ENCODE results near the gene PHKA1. TPM values are rescaled to one million over a fixed set of nuclear protein-coding genes. Genes with fewer than 3 reads are reported as not detected.
"Not testable (repeated sequence)": the region's sequence is repeated elsewhere in the genome, so short reads cannot be mapped to it uniquely, and the experiment has no call there.

The PHKA1 gene
- total RNA-seq, 2 donors from 2014 or later = 5.9 to 9.3 TPM

- no peaks in the 10 kb centered on the region for H3K36me3 ChIP-seq
- no peak for TF ChIP-seq CTCF (IDR thresholded peaks at IDR 0.05)
- no peaks in the 10 kb centered on the region for H3K9me3 ChIP-seq
- H3K27ac ChIP-seq = no peak overlapping the region
- no peaks in the 10 kb centered on the region for H3K27me3 ChIP-seq
- H3K4me3 ChIP-seq = no peak overlapping the region
- no peaks in the 10 kb centered on the region for H3K4me1 ChIP-seq
- no peak for DNase-seq (ENCODE audit: low spot score)
Observed at GRCh38 chrX:72604705-72605104, 109.4 kb downstream of the PHKA1 start.

- TF ChIP-seq CTCF (IDR thresholded peaks at IDR 0.05) = no peak
Observed at GRCh38 chrX:72604112-72604511, 110.0 kb downstream of the PHKA1 start.

GRCh38 chrX:72591038-72591437, 123.1 kb downstream of the PHKA1 start:
- H3K9me3 ChIP-seq; H3K27ac ChIP-seq; H3K4me1 ChIP-seq; H3K4me3 ChIP-seq; H3K36me3 ChIP-seq; H3K27me3 ChIP-seq; DNase-seq (ENCODE audit: low spot score): not testable (repeated sequence)

More at GRCh38 chrX:72604112-72604511, 110.0 kb downstream of the PHKA1 start:
- no peak for DNase-seq (ENCODE audit: low spot score)
- no peaks in the 10 kb centered on the region for H3K36me3 ChIP-seq
- H3K27ac ChIP-seq = no peak overlapping the region
- no peaks in the 10 kb centered on the region for H3K9me3 ChIP-seq
- H3K27me3 ChIP-seq = no peaks in the 10 kb centered on the region
- no peak overlapping the region for H3K4me3 ChIP-seq
- H3K4me1 ChIP-seq = no peaks in the 10 kb centered on the region

- no peak overlapping the region for H3K4me3 ChIP-seq
- no peaks in the 10 kb centered on the region for H3K27me3 ChIP-seq
- H3K36me3 ChIP-seq = no peaks in the 10 kb centered on the region
- H3K9me3 ChIP-seq = no peaks in the 10 kb centered on the region
- no peak for DNase-seq (ENCODE audit: low spot score)
- TF ChIP-seq CTCF (IDR thresholded peaks at IDR 0.05) = no peak
- no peaks in the 10 kb centered on the region for H3K4me1 ChIP-seq
- H3K27ac ChIP-seq = no peak overlapping the region
Observed at GRCh38 chrX:72584163-72584562, 129.9 kb downstream of the PHKA1 start.

GRCh38 chrX:72576141-72576894, 137.8 kb downstream of the PHKA1 start:
- Histone ChIP-seq H3K4me1 (no peaks in the 10 kb centered on the region), H3K27me3 (no peaks in the 10 kb centered on the region), H3K27ac (no peak overlapping the region), H3K9me3 (no peaks in the 10 kb centered on the region), H3K4me3 (no peak overlapping the region), H3K36me3 (no peaks in the 10 kb centered on the region)
- TF ChIP-seq CTCF (IDR thresholded peaks at IDR 0.05) = no peak
- DNase-seq (ENCODE audit: low spot score) = no peak

GRCh38 chrX:72573158-72573511, 141.0 kb downstream of the PHKA1 start:
- H3K27ac ChIP-seq = peak overlapping the region; percentile 64 to 68
- no peaks in the 10 kb centered on the region for H3K36me3 ChIP-seq
- no peak for TF ChIP-seq CTCF (IDR thresholded peaks at IDR 0.05)
- H3K27me3 ChIP-seq = no peaks in the 10 kb centered on the region
- no peaks in the 10 kb centered on the region for H3K4me1 ChIP-seq
- H3K4me3 ChIP-seq = peak overlapping the region; percentile 50 to 56
- DNase-seq (ENCODE audit: low spot score) = no peak
- no peaks in the 10 kb centered on the region for H3K9me3 ChIP-seq

All from right atrium auricular region (tissue), 2 donors.